Heart left ventricle (tissue), 16 donors: ENCODE measurements around the gene FAT2. TPM values are rescaled to one million over a fixed set of nuclear protein-coding genes. Genes with fewer than 3 reads are reported as not detected.

Experiments used
- ATAC-seq, 4 donors: fragments of 200-7000 bp; cut with Tn5 transposase; one replicate each; pipeline ENCODE4 v1.9.1; 2020 to 2022; ENCODE audit warnings: moderate library complexity in 4 of 4, mild to moderate bottlenecking in 3 of 4, moderate number of reproducible peaks in 1 of 4
- DNase-seq, 5 donors: peaks; one replicate each; pipeline ENCODE4 v3.0.0-alpha.2; 2020
- H3K27ac ChIP-seq, 12 donors: fragments of 200-600 bp; sonication (generic) in 4 of 12; one replicate each; pipeline versions ENCODE4 v1.5.0 to v1.8.0; 2016 to 2022; ENCODE audit warnings: mild to moderate bottlenecking in 2 of 12
- H3K27me3 ChIP-seq, 9 donors: fragments of 200-600 bp; sonication (generic) in 2 of 9; one replicate each; pipeline versions ENCODE4 v1.5.1 to v1.8.0; 2016 to 2022; ENCODE audit warnings: mild to moderate bottlenecking in 3 of 9
- H3K36me3 ChIP-seq, 9 donors: fragments of 200-600 bp; sonication (generic) in 2 of 9; one replicate each; pipeline versions ENCODE4 v1.5.0 to v1.8.0; 2018 to 2022; ENCODE audit warnings: mild to moderate bottlenecking in 2 of 9
- H3K4me1 ChIP-seq, 12 donors: fragments of 200-600 bp; sonication (generic) in 4 of 12; one replicate each; pipeline versions ENCODE4 v1.5.0 to v1.8.0; 2016 to 2022; ENCODE audit warnings: mild to moderate bottlenecking in 3 of 12
- H3K4me3 ChIP-seq, 12 donors: fragments of 200-600 bp; sonication (generic) in 4 of 12; one replicate each; pipeline versions ENCODE4 v1.5.0 to v1.8.0; 2017 to 2022; ENCODE audit warnings: mild to moderate bottlenecking in 9 of 12, moderate library complexity in 4 of 12
- H3K9me3 ChIP-seq, 12 donors: fragments of 200-600 bp; sonication (generic) in 4 of 12; one replicate each; pipeline versions ENCODE4 v1.5.0 to v1.8.0; 2016 to 2022; ENCODE audit warnings: mild to moderate bottlenecking in 1 of 12
- POLR2A ChIP-seq, 2 donors: fragments of 450-650 bp; IDR thresholded peaks; one replicate each; pipeline ENCODE4 v1.6.1; 2017; ENCODE audit warnings: antibody characterized with exemption in 2 of 2, mild to moderate bottlenecking in 2 of 2, moderate library complexity in 2 of 2
- WGBS, 4 donors: extraction: QIAGEN DNeasy Blood & Tissue Kit in 2 of 4; methylation state at CpG; one replicate each; pipeline versions ENCODE4 v1.1.5 to v1.1.7; 2013 to 2018; 5-methylcytosine and 5-hydroxymethylcytosine counted together
- intact Hi-C, 10 donors: fragments of 100-400 bp; cut with DNase I; formaldehyde crosslinking; loops; one replicate each; pipeline versions ENCODE4 v1.11.1 to v1.14.2; 2022
- polyA plus RNA-seq, 2 donors: library from polyadenylated mRNA; stranded (reverse); fragments of 200-250 nt; gene quantifications; one replicate each; pipeline ENCODE4 v1.2.3, GENCODE V29; 2013
- total RNA-seq, 9 donors: library from RNA; depleted of rRNA in 2 of 9; stranded (reverse); fragments of >200 nt in 2 of 9; fragmentation: NEBNext Ultra II Directional in 3 of 9; extraction: Animal tissue kit (Norgen Biotek cat#: 25700) in 3 of 9; gene quantifications; one replicate each; pipeline versions ENCODE4 v1.1.0 to v1.2.4, GENCODE V29; 2016 to 2023
- TF ChIP-seq, protein P1 (sequence below), 12 donors: fragments of 200-600 bp; sonication (generic) in 4 of 12; IDR thresholded peaks; one replicate each; pipeline versions ENCODE4 v1.5.0 to v1.8.0; 2018 to 2022; ENCODE audit warnings: antibody characterized with exemption in 12 of 12, mild to moderate bottlenecking in 5 of 12
- donor health status: ischemic (EF 13 %, LVEDD 7.1; RV severe dilation, severe dysfunction).
- donor health status: healthy with polysubstance abuse.
- donor health status: DM: no; HTN: yes; CAD: no.
- donor health status: DM: no; HTN: no; CAD: no.
- donor health status: ischemic (EF 25% LVEDD 6.9; RV normal size, moderate dysfunction).
- donor health status: ischemic (EF 25% LVEDD 5.7; RV mildly dilated, moderate dysfunction).
- donor health status: healthy.
- donor health status: DM: yes; HTN: yes; CAD: no.
- donor health status: ischemic (EF 35%, LVEDD 5.7; RV mildly dilated, moderate dysfunction).
- donor health status: nonischemic (EF 11% LVEDD 7.7; RV severe dilation, severe dysfunction).
- donor health status: DM: yes; HTN: yes; CAD: no.
- donor health status: PGD.
- donor health status: ischemic (EF 29% LVEDD 5.4; RV normal size, mild dysfunction).
- donor health status: nonischemic (EF 23%, LVEDD 6.1; RV moderate dilation, normal function).

FAT2 gene
- total and polyA plus RNA-seq, 11 donors, result 0.01 to 0.18 (median 0.04) TPM; not detected in 3

DNA sequence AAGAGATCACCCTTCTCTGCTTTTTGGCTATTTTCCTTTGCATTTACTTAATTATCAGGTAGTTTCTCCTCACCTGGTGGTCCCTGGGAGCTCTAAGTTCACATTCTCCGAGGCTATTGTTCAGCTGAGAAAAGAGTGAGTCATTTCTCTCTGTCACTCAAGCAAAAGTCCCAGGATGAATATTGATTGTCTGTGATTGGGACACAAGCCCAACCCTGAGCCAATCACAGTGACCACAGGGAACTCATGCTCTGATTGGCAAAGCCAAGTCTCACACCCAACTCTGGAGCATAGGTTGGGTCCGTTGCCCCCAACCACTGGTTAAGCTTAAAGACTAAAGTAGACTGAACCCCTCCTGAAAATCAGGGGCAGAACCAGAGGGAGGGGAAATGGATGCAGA lies 27.8 kb upstream of the FAT2 start:
- no peak for DNase-seq
- WGBS, 4 donors, result 41 to 68% (median 61%) methylated on average over 2 of the region's 2 CpGs
- Histone ChIP-seq H3K9me3 (no peaks in the 10 kb centered on the region), H3K27me3 (peaks cover 0 to 24% (median 0%) of the 10 kb centered on the region in 9 donors), H3K36me3 (no peaks in the 10 kb centered on the region), H3K4me3 (no peak overlapping the region), H3K4me1 (peaks cover 0 to 4% (median 0%) of the 10 kb centered on the region in 12 donors), H3K27ac (no peak overlapping the region)
- intact Hi-C loops, result no loop called here
- TF ChIP-seq, protein P1, sequence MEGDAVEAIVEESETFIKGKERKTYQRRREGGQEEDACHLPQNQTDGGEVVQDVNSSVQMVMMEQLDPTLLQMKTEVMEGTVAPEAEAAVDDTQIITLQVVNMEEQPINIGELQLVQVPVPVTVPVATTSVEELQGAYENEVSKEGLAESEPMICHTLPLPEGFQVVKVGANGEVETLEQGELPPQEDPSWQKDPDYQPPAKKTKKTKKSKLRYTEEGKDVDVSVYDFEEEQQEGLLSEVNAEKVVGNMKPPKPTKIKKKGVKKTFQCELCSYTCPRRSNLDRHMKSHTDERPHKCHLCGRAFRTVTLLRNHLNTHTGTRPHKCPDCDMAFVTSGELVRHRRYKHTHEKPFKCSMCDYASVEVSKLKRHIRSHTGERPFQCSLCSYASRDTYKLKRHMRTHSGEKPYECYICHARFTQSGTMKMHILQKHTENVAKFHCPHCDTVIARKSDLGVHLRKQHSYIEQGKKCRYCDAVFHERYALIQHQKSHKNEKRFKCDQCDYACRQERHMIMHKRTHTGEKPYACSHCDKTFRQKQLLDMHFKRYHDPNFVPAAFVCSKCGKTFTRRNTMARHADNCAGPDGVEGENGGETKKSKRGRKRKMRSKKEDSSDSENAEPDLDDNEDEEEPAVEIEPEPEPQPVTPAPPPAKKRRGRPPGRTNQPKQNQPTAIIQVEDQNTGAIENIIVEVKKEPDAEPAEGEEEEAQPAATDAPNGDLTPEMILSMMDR (IDR thresholded peaks at IDR 0.05), result no peak
- TF ChIP-seq POLR2A (IDR thresholded peaks at IDR 0.05), result no peak
- no peak for ATAC-seq

DNA sequence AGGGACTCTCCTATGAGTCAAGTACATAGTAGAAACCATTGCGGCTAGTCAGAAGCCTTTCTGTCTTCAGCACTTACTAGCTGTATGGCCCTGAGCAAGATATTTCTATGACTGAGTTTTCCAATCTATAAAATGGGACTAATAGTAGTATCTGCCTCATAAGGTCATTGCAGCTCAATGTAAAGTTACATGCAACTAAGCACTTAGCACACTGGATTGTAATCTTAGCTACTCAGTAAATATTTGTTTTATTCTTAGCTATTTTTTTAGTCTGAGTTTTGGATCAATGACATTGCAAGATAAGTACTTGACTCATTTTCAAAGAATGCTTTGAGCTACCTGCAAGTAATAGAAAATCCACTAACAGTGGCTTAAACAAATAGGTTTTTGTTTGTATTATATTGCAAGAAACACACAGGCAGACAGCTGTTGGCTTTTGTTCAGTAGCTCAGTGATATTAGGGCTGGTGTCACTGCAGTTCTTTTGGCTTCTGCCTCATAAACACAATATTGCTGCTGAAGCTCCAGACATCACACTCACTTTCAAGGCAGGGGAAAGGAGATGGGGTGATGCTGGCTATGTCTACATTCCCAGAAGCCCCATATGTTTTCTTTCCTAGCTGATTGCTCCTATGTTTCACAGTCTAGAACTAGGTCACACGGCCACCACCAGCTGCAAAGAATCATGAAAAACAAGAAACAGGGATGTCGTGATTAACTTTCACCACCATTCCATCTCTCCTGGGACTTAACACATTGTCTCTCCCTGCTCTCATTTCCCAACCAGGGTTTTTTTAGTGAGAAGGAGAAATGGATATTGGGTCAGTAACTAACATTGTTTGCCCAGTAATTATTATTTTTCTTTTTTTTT lies 26.9 kb upstream of the FAT2 start:
- TF ChIP-seq POLR2A (IDR thresholded peaks at IDR 0.05), result no peak
- TF ChIP-seq, protein P1 (IDR thresholded peaks at IDR 0.05), result no peak
- no peak overlapping the region for H3K4me3 ChIP-seq
- DNase-seq (no peak), ATAC-seq (no peak)
- peaks cover 0 to 4% (median 0%) of the 10 kb centered on the region in 12 donors for H3K4me1 ChIP-seq
- H3K9me3 ChIP-seq, result no peaks in the 10 kb centered on the region
- peaks cover 0 to 27% (median 0%) of the 10 kb centered on the region in 9 donors for H3K27me3 ChIP-seq
- intact Hi-C loops, result no loop called here
- no peak overlapping the region for H3K27ac ChIP-seq
- no peaks in the 10 kb centered on the region for H3K36me3 ChIP-seq
- 66 to 86% (median 77%) methylated on average over 3 of the region's 3 CpGs for WGBS, 4 donors

DNA sequence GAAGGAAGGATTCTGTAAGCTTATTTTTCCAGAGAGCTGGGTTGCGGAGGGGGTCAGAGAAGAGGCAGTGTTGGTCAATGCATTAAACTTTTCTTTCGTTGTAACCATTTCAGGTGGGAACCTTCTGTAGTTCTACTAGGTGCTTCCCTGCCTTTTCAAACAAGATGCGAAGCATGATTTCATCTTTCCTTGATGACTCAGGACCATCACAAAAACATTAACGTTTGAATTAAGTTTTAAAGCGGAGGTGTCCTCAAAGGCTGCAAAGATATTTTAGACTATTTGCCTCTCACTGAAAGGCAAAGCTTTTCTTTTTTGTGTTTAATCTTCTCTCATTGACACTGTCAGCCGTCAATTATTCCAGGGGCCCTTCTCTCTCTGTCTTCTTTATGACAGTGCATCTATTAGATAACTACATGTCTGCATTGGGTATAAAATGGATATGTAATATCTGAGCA lies 26.3 kb upstream of the FAT2 start:
- intact Hi-C loops, result no loop called here
- no peaks in the 10 kb centered on the region for H3K9me3 ChIP-seq
- TF ChIP-seq POLR2A (IDR thresholded peaks at IDR 0.05), result no peak
- TF ChIP-seq, protein P1 (IDR thresholded peaks at IDR 0.05), result no peak
- ATAC-seq (no peak), DNase-seq (no peak)
- WGBS, 4 donors, result 88 to 92% (median 90%) methylated on average over 6 of the region's 6 CpGs
- H3K4me1 ChIP-seq, result no peaks in the 10 kb centered on the region
- H3K27ac ChIP-seq, result no peak overlapping the region
- peaks cover 0 to 27% (median 0%) of the 10 kb centered on the region in 9 donors for H3K27me3 ChIP-seq
- no peak overlapping the region for H3K4me3 ChIP-seq
- H3K36me3 ChIP-seq, result no peaks in the 10 kb centered on the region

DNA sequence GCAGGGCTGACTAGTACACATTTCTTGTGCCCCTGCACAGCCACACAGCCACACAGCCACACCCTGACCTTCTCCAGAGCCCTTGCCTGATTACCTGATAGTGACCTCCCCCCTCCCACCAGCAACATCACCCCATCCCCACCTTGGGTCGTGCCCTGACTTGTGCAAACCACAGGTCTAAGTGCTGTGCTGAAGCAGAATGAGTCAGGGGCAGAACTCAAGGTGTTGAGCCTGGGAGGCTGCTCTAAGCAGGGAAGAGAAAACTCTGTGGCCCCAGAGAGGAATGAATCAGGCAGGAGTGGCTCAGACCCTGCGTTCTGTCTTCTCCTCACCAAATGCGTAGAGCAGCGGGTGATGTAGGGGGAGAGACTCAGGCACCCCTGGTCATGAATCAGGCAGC lies 24.3 kb upstream of the FAT2 start:
- H3K27me3 ChIP-seq, result peaks cover 0 to 26% (median 0%) of the 10 kb centered on the region in 9 donors
- 75 to 83% (median 79%) methylated on average over 4 of the region's 4 CpGs for WGBS, 4 donors
- H3K36me3 ChIP-seq, result no peaks in the 10 kb centered on the region
- intact Hi-C loops, result no loop called here
- no peak overlapping the region for H3K4me3 ChIP-seq
- TF ChIP-seq, protein P1 (IDR thresholded peaks at IDR 0.05), result no peak
- TF ChIP-seq POLR2A (IDR thresholded peaks at IDR 0.05), result no peak
- no peak for DNase-seq
- no peak for ATAC-seq
- H3K9me3 ChIP-seq, result no peaks in the 10 kb centered on the region
- H3K27ac ChIP-seq, result no peak overlapping the region
- no peaks in the 10 kb centered on the region for H3K4me1 ChIP-seq
